GM21423 (cell line): ENCODE data around the gene CXCL17.
"Not testable (repeated sequence)": the region's sequence is repeated elsewhere in the genome, so short reads cannot be mapped to it uniquely, and the experiment has no call there.

Experiments used
- ATAC-seq: cut with Tn5 transposase; IDR thresholded peaks from one replicate; pipeline ENCODE4 v1.9.1; 2021; ENCODE audit warnings: mild to moderate bottlenecking, moderate library complexity; ENCODE audit not compliant: unreplicated experiment

The CXCL17 gene

DNA sequence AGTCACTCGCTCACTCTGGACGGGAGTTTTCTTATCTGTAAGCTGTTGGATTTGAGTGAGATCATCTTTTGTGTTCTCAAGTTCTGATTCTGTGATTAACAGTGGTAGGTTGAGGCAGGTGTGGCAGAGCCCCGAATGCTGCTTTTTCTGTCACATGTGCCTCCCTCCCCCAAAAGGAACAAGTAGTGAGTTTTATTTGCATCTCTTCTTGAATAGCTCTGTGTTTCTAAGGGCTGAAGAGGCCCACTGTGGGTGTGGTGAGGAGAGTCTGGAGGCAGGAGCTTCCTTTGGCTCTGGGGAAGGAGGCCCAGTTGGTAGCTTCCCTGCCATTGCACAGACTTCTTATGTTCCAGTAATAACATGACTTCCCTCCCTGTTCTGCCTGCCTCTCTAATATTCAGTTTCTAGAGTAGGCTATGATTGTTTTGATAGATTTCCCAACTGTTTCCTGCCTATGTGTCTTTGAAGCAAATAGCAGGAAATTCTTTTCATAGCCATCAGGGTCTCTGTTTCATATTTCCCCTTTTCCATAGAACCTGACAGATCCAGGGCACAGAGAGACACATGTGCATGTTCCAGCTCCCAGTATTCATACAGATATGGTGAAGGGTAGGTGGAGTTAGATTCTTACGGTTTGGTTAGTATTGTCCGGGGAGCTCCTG lies 23.9 kb upstream of the CXCL17 start:
- ATAC-seq: no peak

DNA sequence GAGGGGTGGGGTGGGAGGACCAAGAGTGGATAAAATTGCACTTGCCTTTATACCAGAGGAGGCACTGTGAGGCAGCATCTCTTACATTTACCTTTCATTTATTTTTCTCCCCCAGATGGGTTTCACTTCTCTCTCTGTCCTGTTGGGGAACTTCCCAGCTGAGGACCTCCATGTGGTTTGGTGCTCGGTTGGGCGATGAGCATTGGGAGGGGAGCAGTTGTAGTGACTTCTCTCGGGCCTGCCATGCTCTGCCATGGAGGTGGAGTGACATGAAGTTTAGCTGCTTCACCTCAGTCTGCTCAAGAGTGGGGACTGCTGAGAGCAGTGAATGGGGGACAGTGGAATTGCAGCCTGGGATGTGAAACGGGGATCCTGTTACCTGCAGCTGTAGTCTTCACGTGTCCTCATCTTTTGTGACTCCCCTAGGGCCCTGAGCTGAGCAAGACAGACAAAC lies 23.1 kb upstream of the CXCL17 start:
- ATAC-seq: peak; percentile 75

DNA sequence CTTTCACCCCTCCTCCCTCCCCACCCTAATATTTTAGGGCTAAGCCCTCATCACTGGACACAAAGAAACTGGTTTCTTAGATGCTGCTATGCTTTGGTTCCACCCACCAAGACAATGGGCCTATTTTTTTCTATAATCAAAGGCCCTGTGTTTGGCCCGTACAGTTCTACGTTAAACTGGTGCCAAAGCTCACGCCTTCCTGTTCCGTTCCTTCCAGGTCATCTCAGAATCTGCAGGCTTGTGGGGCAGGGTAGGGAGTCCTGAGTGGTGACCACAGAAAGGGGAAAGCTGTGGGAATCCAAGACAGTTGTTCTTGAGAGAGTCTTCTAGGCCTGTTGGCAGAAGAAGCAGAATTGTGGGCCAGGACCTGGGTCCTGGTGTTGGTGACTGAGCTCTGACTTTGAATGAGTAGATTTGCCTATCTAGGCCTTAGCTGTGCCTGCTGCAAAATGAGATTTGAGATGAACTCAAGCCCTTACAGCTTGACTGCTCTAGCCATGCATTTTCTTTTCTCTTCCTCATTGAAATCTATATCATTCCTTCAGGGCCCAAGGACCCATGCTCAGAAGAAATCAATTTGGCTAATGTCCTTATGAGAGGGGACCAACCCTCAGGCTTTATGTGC lies 19.1 kb upstream of the CXCL17 start:
- ATAC-seq: no peak

DNA sequence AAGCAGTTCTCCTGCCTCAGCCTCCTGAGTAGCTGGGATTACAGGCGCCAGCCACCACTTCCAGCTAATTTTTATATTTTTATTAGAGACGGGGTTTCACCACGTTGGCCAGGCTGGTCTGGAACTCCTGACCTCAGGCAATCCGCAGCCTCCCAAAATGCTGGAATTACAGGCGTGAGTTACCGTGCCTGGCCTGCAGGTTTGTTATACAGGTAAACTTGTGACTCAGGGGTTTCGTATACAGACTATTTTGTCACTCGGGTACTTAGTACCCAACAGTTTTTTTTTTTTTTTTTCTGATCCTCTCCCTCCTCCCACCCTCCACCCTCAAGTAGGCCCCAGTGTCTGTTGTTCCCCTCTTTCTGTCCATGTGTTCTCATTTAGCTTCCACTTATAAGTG lies 18.5 kb upstream of the CXCL17 start:
- ATAC-seq: not testable (repeated sequence)

DNA sequence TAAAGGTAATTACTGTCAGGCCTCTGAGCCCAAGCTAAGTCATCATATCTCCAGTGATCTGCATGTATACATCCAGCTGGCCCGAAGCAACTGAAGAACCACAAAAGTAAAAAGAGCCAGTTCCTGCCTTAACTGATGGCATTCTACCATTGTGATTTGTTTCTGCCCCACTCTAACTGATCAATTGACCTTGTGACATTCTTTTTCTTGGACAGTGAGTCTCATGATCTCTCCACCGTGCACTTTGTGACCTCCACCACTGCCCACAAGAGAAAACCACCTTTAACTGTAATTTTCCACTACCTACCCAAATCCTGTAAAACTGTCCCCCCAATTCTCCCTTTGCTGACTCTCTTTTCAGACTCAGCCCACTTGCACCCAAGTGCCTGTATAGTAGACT lies 17.2 kb upstream of the CXCL17 start:
- no peak for ATAC-seq

DNA sequence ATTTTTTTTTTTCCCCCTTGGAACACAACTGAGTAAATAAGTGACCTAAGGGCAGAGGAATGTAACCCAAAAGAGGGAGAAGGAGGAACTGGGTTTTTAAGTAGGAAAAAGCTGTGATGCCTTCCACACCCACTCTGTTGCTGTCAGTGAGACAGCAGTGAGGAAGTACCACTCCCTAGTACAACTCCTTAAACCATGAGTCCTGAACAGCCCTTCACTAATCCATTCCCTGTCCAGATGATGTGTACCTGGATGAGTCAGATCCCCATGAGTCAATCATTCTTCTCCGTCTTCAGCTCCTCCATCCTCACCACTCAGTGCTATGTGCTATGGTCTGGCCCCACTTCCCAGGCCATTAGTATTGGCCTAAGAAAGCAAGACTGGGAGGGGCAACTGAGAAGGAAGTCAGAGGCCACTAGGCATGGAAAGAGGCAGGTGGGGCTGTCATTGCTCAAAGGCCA lies 12.9 kb upstream of the CXCL17 start:
- no peak for ATAC-seq

DNA sequence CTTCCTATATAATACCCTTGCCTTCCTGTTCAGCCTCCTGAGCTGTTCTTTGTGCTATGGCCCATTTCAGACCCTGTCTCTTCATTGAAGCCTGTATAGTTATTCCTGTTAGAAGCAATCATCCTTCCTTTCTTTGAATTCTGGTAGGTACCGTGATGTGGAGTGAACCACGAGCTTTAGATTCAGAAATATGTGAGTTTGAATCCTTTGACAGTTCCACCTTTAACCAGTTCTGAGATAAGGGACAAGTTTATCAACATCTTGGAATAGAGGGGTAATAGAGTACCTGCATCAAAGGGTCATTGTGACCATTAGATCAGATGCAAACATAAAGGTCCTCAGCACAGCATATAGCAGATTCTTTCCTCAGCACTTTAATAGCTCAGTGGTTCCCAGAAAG lies 12.3 kb upstream of the CXCL17 start:
- no peak for ATAC-seq

DNA sequence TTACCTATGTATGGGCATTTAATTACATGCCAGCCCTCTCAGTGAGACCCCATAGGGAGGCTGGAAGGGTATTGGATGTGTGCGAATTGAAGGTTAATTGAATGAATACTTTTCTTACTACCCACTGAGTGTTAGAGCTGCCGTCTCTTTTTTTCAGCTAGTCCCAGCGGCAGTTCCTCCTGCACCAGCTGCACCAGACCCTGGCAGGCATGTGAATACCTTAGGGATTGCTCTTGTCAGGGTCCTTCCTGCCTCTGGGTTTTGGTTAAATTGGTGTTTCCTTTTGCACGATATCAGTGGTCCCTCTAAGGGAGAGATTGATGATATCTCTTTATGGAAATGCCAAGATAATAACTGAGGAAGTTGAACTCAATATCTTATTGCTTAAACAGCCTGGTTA lies 9.8 kb upstream of the CXCL17 start:
- no peak for ATAC-seq

DNA sequence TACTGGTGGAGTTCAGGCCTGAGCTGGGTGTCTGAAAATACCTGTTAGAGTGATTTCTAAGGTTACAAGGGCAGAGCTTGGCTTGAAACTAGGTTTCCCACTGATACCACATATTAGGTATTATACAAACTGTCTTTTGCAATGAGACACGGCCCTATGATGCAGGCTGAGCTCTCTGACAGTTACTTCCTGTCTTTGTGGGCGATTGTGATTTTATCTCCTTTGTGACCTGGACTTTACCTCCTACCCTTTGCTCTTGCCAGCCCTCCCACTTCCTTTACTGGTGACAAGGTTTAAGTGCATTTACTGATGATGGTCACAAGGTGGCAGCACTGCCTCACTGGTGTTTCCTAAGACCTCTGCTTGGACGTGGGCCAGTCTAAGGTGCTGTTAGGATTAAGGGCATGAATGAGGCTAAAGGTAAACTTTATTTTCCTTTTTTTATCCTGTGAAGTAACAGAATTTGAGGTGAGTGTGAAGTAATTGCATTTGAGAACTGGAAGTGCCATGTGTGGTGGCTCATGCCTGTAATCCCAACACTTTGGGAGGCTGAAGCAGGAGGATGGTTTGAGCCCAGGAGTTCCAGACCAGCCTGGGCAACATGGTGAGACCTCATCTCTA lies 7.7 kb upstream of the CXCL17 start:
- ATAC-seq: peak; percentile 87

DNA sequence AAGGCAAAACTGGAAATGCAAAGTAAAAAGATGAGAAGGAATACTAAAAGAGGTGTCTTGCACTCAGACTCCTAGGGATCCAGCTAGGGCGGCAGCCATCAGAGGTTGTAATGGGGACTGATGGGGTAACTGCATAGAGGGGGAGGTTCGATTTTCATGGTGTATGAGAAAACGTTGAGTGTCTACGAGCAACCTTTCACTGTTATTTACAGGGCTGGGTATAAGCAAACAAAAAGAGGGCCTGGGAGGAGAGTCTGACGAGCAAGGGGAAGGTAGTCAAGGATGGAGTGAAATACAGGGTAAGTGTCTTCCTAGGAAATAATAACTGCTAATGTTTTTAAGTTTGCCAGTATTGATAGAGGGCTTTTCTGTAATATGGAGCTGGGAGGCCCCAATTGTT lies 5.6 kb upstream of the CXCL17 start:
- not testable (repeated sequence) for ATAC-seq

DNA sequence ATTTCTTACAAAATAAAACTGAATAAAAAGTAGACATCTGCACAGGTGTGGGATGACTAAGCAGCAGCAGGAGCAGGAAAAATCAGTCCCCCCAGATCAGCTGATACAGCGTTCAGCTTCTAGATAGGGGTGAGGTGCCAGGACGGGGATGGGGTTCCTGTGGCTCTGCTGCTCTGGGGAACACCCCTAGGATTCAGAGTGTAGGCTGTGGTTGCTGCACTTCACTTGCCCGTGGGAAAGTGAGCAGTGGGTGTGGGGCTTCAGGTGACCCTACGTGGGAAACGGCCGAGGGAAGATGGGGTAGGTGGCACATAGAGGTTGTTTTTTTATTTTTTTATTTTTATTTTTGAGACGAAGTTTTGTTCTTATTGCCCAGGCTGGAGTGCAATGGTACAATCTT lies 3.2 kb upstream of the CXCL17 start:
- ATAC-seq: no peak

DNA sequence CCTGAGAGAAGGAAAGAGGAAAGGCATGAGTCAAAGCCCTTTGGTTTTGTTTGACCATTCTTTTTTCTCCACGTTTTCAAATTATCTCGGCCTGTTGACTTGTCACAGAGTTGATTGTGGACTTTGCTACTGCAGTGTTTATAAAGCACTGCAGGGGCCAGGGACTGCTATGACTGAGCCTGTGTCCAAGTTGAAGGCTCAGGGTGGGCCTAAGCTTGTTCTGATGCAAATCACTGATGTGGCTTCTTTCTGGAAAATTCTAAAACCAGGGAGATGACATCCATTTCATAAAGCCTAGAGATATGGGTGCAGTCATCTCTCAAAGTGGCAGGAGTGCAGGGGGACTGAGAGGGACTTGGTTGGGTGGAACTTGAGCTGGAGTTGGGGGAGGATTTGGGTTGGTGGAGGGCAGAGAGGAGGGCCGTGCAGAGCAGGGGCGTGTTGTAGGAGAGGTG lies 1.2 kb upstream of the CXCL17 start:
- no peak for ATAC-seq

DNA sequence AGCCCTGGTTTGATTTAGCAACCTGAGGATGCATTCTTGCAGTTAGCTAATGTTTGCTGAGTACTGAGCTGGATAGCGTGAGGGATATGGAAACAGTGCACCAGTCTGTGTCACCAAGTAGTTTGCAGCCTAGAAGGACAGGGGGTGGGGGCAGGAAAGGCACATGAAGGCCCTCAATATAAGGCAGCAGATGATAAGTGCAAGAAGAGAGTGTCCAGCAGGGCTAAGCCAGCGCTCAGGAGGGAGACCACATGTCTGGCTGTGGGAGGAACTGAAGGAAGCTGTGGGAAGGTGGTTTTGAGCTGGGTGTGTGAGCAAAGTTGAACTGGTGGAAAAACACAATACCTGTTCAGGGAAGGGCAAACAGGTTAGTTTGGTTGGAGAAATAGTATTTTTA lies 1.7 kb downstream of the CXCL17 start:
- no peak for ATAC-seq

DNA sequence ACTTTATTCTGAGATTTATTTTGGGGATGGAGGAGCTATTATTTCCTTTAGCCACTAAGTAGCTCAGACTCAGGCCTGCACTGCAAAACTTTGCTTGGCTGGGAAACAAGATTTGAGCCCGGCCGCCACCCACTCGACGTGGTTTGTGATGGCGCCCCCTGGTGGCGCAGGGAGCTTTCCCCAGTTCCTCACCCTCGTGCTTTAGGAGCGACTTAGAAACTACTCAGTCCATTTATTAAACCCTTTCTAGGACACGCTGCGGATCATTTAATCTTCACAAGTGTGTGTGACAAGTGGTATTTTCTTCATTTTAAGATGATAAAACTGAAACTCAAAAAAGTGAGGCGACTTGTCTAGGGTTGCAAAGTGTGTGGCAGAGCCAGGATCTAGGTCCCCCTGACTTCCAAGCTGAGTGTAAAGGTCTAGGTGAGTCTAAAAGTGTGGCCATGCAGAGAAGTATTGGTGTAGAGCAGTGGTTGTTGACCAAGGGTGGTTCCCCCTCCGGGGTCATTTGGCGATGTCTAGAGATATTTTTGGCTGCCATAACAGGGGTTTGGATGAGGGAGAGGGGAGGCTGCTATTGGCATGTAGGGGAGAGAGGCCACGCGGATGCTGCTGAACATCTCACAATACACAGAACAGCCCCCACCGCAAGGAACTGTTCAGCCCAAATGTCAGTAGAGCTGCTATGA lies 2.2 kb downstream of the CXCL17 start:
- ATAC-seq: no peak

DNA sequence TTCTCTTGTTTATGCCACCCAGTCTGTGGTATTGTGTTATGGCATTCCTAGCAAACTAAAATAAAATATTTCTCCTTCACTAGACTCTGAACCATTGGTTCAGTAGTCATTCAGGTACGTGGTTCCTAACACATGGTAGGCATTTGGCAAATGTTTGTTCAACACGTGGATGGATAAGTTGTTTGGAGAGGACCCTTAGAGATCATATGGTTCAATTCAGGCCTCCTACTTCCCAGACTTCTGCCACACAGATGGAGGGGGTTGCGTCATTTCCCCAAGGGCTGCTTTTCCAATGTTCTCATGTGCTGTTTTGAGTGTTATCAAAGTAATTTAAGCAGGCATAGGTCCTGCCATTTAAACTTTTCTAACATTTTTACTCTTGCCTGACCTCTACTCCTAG lies 6.7 kb downstream of the CXCL17 start:
- no peak for ATAC-seq

DNA sequence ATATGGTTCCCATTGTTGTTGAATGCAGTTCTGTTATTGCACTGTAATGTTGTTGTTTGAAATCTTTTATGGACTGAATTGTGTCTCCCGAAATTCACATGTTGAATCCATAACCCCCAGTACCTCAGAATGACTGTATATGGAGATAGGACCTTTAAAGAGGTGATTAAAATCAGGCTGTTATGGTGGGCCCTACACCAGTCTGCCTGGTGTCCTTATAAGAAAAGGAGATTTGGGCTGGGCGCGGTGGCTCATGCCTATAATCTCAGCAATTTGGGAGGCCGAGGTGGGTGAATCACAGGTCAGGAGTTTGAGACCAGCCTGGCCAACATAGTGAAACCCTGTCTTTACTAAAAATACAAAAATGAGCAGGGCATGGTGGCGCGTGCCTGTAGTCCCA lies 7.4 kb downstream of the CXCL17 start:
- ATAC-seq: no peak

DNA sequence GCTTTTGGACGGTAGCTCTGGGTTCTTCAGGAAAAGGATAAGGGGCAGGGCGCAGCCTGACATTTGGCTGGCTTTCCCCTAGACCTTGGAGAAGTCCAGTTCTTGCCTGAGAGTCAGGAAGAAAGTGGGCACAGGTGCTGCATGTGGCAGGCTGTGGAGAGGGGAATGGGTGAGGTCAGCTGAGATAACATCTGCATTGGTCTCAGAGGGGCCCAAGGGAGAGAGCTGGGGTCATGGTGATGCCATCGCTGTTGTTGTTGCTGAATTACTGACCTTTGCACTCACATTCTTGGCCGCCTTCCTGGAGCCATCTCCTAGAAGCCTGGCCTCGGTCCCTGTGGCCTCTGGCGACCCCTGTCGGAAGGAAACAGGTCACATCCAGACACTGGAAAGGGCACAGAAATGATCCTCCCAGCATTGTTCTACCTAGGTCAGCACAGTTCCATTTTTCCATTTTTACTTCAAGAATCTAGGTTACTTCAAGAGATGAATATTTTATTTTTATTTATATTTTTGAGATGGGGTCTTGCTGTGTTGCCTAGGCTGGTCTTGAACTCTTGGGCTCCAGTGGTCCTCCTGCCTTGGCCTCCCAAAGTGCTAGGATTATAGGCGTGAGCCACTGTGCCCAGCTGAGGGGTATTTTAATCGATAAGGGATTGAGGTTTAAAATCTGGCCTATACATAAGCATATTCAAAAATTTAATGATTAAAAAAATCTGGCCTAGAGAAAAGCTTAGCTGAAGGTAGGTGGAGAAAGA lies 9.1 kb downstream of the CXCL17 start:
- no peak for ATAC-seq

DNA sequence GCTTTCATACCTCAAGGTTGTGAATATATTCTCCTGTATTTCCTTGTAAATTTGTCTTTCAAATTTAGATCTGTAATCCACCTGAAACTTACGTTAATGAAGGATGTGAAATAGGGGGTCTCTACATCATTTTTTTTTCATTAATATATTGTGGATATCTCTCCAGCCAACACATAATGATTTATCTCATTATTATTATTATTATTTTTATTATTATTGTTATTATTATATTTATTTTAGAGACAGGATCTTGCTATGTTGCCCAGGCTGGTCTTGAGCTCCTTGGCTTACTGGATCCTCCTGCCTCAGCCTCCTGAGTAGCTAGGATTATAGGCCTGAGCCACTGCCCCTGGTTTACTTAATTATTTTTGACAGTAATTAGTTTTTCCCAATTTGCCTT lies 11.3 kb downstream of the CXCL17 start:
- ATAC-seq: no peak

DNA sequence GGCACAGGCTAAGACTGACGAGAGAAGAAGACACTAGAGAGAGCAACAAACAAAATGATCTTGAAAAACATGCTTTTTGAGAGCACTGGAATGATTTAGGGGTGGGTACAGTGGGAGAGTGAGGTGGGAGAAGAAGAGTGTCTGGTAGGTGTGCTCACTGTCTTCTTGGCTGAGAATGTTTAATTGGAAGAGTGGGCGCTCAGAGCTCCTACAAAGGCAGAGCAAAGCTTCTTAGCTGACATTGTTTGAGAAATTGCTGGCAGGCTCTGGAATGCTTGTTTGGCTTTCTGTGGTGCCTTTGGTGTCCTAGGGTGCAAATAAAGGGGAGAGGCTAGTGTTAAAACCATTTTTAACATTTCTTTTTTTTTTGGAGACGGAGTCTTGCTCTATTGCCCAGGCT lies 14.1 kb downstream of the CXCL17 start:
- no peak for ATAC-seq

DNA sequence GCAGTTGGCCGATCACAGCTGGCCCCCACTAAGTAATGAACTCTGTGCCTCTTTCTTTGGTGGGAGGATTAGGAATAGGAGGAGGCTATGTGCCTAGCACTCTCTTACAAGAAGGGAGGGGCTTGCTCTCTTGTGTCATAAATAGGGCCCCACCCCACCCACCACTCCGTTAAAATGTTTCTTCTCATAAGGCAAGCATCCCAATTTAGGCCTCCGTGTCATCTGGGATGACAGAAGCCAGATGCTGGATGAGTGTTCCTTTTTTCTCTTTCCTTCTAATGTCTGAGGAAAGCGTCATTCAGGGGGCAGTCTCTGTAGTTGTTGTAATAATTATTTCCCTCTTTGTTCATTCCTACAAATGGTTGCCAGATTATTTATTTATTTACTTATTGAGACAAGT lies 15.4 kb downstream of the CXCL17 start, which contains the start of gene LIPE:
TSS of gene LIPE (minus strand) at position 76 of the 400 bp plus-strand sequence. CDS start 239 bp downstream, outside the sequence.
- no peak for ATAC-seq

DNA sequence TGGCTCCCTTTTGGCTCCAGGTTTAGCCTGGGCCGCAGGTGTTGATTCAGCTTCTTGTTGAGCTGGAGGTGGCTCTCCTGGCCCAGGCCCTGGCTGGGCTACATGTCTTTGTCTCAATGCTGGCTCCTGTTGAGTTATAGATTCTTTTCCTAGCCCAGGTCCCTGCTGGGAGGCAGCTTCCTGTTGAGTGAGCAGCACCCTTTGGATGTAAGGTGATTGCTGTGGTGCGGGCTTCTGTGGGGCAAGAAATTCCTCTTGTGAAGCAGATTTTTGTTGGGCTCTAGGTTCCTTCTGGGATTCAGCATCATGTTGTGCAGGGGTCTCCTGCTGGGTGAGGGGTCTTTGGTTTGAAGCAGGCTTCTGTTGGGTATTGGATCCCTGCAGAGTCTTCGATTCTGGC lies 16.1 kb downstream of the CXCL17 start:
- no peak for ATAC-seq
